ENCODE measurements around the gene CREB5. TPM values are rescaled to one million over a fixed set of nuclear protein-coding genes. Genes with fewer than 3 reads are reported as not detected.
"Not testable (repeated sequence)": the region's sequence is repeated elsewhere in the genome, so short reads cannot be mapped to it uniquely, and the experiment has no call there.

CREB5 gene
- total RNA-seq, 5 donors from 2014 or later (not counting 1 experiment from before 2014, with no cell fraction given) = 0.03 to 0.58 (median 0.23) TPM

- ATAC-seq (replicated peaks in 1 of 4) (no peak), DNase-seq (no peak)
- H3K36me3 Mint-ChIP-seq = no peaks in the 10 kb centered on the region
- no peak overlapping the region for H3K27ac Mint-ChIP-seq
- CTCF ChIA-PET = no interaction called here
- H3K27me3 Mint-ChIP-seq = peaks cover 11% of the 10 kb centered on the region in 2 donors
- H3K4me3 Mint-ChIP-seq = no peak overlapping the region
- Histone ChIP-seq H3K27ac (ENCODE audit: low read length) (no peak overlapping the region), H3K36me3 (ENCODE audit: control insufficient read depth in 2 of 2, extremely low read depth in 1 of 2, insufficient read depth in 1 of 2, low read length in 1 of 2) (no peaks in the 10 kb centered on the region), H3K4me1 (ENCODE audit: control insufficient read depth in 1 of 2, extremely low read depth in 1 of 2, insufficient read depth in 2 of 2, low read length in 2 of 2) (no peaks in the 10 kb centered on the region), H3K9me3 (no peaks in the 10 kb centered on the region), H3K27me3 (replicated peaks in 1 of 2; ENCODE audit: control insufficient read depth in 2 of 2, extremely low read depth in 1 of 2, insufficient read depth in 2 of 2, low read length in 1 of 2) (no peaks in the 10 kb centered on the region), H3K4me3 (ENCODE audit: control insufficient read depth in 1 of 2, extremely low read depth in 1 of 2, low read length in 1 of 2) (no peak overlapping the region)
- POLR2A ChIA-PET = no interaction called here
- no peaks in the 10 kb centered on the region for H3K4me1 Mint-ChIP-seq
- WGBS (ENCODE audit: insufficient coverage) = no CpG with 5 or more reads among the region's 3 CpGs
- H3K9me3 Mint-ChIP-seq = peaks cover 0 to 19% (median 7%) of the 10 kb centered on the region in 3 donors
These were observed 134.8 kb downstream of the CREB5 start for GRCh38 chr7:28547115-28547514.

DNA sequence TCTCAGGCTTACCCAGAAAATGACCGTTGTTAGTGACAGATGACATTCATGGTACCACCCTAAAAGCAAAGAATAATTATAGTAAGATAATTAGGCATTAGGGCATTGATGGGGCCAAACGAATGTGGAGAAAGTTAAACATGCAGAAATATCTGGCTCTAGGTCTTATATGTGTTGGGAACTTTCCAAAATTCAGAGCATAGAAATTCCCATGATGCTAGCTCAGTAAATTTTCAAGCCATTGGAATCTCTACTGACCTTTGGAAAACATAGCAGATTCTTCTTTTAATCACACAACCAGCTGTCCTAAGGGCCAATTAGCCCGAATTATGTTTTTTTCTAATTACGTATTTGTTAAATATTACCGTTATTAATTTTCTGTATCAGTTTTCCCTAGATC is 136.1 kb downstream of the CREB5 start:
- H3K36me3 Mint-ChIP-seq = no peaks in the 10 kb centered on the region
- Histone ChIP-seq H3K27ac (ENCODE audit: low read length) (no peak overlapping the region), H3K4me3 (ENCODE audit: control insufficient read depth in 1 of 2, extremely low read depth in 1 of 2, low read length in 1 of 2) (no peak overlapping the region), H3K9me3 (no peaks in the 10 kb centered on the region), H3K27me3 (replicated peaks in 1 of 2; ENCODE audit: control insufficient read depth in 2 of 2, extremely low read depth in 1 of 2, insufficient read depth in 2 of 2, low read length in 1 of 2) (no peaks in the 10 kb centered on the region), H3K4me1 (ENCODE audit: control insufficient read depth in 1 of 2, extremely low read depth in 1 of 2, insufficient read depth in 2 of 2, low read length in 2 of 2) (no peaks in the 10 kb centered on the region), H3K36me3 (ENCODE audit: control insufficient read depth in 2 of 2, extremely low read depth in 1 of 2, insufficient read depth in 1 of 2, low read length in 1 of 2) (no peaks in the 10 kb centered on the region)
- ChIA-PET POLR2A (no interaction called here), CTCF (no interaction called here)
- ATAC-seq (replicated peaks in 1 of 4) (no peak), DNase-seq (no peak)
- no peaks in the 10 kb centered on the region for H3K4me1 Mint-ChIP-seq
- WGBS (ENCODE audit: insufficient coverage) = 87% methylated on average over 3 of the region's 5 CpGs
- peaks cover 9 to 11% of the 10 kb centered on the region in 2 donors for H3K27me3 Mint-ChIP-seq
- no peak overlapping the region for H3K27ac Mint-ChIP-seq
- peaks cover 0 to 19% (median 7%) of the 10 kb centered on the region in 3 donors for H3K9me3 Mint-ChIP-seq
- no peak overlapping the region for H3K4me3 Mint-ChIP-seq

GRCh38 chr7:28549998-28550397 is 137.7 kb downstream of the CREB5 start:
- H3K27ac ChIP-seq (ENCODE audit: low read length) = no peak overlapping the region
- H3K4me3 ChIP-seq (ENCODE audit: control insufficient read depth in 1 of 2, extremely low read depth in 1 of 2, low read length in 1 of 2) = no peak overlapping the region
- no peaks in the 10 kb centered on the region for H3K36me3 Mint-ChIP-seq
- peaks cover 11% of the 10 kb centered on the region in 2 donors for H3K27me3 Mint-ChIP-seq
- ATAC-seq (replicated peaks in 1 of 4) (no peak), DNase-seq (no peak)
- H3K4me1 Mint-ChIP-seq = no peaks in the 10 kb centered on the region
- H3K27me3 ChIP-seq (replicated peaks in 1 of 2; ENCODE audit: control insufficient read depth in 2 of 2, extremely low read depth in 1 of 2, insufficient read depth in 2 of 2, low read length in 1 of 2) = peaks cover 0 to 4% of the 10 kb centered on the region in 2 experiments
- no peak overlapping the region for H3K4me3 Mint-ChIP-seq
- POLR2A ChIA-PET = no interaction called here
- CTCF ChIA-PET = no interaction called here
- H3K4me1 ChIP-seq (ENCODE audit: control insufficient read depth in 1 of 2, extremely low read depth in 1 of 2, insufficient read depth in 2 of 2, low read length in 2 of 2) = no peaks in the 10 kb centered on the region
- no peak overlapping the region for H3K27ac Mint-ChIP-seq
- 56% methylated on average over 1 of the region's 2 CpGs for WGBS (ENCODE audit: insufficient coverage)
- H3K9me3 Mint-ChIP-seq = peaks cover 0 to 19% (median 7%) of the 10 kb centered on the region in 3 donors
- H3K9me3 ChIP-seq = no peaks in the 10 kb centered on the region
- H3K36me3 ChIP-seq (ENCODE audit: control insufficient read depth in 2 of 2, extremely low read depth in 1 of 2, insufficient read depth in 1 of 2, low read length in 1 of 2) = no peaks in the 10 kb centered on the region

- H3K36me3 ChIP-seq (ENCODE audit: control insufficient read depth in 2 of 2, extremely low read depth in 1 of 2, insufficient read depth in 1 of 2, low read length in 1 of 2) = no peaks in the 10 kb centered on the region
- H3K27me3 ChIP-seq (replicated peaks in 1 of 2; ENCODE audit: control insufficient read depth in 2 of 2, extremely low read depth in 1 of 2, insufficient read depth in 2 of 2, low read length in 1 of 2) = peaks cover 0 to 4% of the 10 kb centered on the region in 2 experiments
- WGBS (ENCODE audit: insufficient coverage) = 77% methylated on average over 4 of the region's 7 CpGs
These were observed 138.4 kb downstream of the CREB5 start for GRCh38 chr7:28550580-28551186.

DNA sequence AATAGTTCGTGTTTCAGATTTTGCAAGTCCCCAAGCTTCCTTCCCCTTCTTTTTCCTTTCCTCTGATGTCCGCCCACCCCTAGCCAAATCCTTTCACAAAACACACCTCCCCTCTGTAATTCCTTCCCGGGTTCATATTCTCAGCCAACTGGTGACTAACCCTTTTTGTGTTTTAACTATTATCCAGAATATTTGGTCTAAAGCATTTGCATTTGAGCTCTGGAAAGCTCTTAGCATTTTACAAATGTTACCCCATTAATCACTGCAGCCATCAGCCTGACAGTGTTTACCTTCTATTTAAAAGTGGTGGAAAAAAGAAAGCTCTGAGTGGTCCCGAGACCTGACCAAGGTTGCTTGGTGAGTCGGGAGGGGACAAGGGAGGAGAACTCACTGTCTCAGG is 139.0 kb downstream of the CREB5 start:
- Mint-ChIP-seq H3K36me3 (no peaks in the 10 kb centered on the region), H3K4me3 (no peak overlapping the region), H3K9me3 (peaks cover 0 to 13% (median 2%) of the 10 kb centered on the region in 3 donors), H3K4me1 (no peaks in the 10 kb centered on the region), H3K27ac (no peak overlapping the region), H3K27me3 (peaks cover 11% of the 10 kb centered on the region in 2 donors)
- Histone ChIP-seq H3K27ac (ENCODE audit: low read length) (no peak overlapping the region), H3K4me1 (ENCODE audit: control insufficient read depth in 1 of 2, extremely low read depth in 1 of 2, insufficient read depth in 2 of 2, low read length in 2 of 2) (no peaks in the 10 kb centered on the region), H3K9me3 (no peaks in the 10 kb centered on the region), H3K4me3 (ENCODE audit: control insufficient read depth in 1 of 2, extremely low read depth in 1 of 2, low read length in 1 of 2) (no peak overlapping the region), H3K36me3 (ENCODE audit: control insufficient read depth in 2 of 2, extremely low read depth in 1 of 2, insufficient read depth in 1 of 2, low read length in 1 of 2) (no peaks in the 10 kb centered on the region), H3K27me3 (replicated peaks in 1 of 2; ENCODE audit: control insufficient read depth in 2 of 2, extremely low read depth in 1 of 2, insufficient read depth in 2 of 2, low read length in 1 of 2) (peaks cover 0 to 4% of the 10 kb centered on the region in 2 experiments)
- DNase-seq (no peak), ATAC-seq (replicated peaks in 1 of 4) (no peak)
- 29% methylated on average over 2 of the region's 5 CpGs for WGBS (ENCODE audit: insufficient coverage)
- ChIA-PET POLR2A (no interaction called here), CTCF (no interaction called here)

More at GRCh38 chr7:28550580-28551186, 138.4 kb downstream of the CREB5 start:
- H3K4me1 Mint-ChIP-seq = no peaks in the 10 kb centered on the region
- Histone ChIP-seq H3K4me3 (ENCODE audit: control insufficient read depth in 1 of 2, extremely low read depth in 1 of 2, low read length in 1 of 2) (no peak overlapping the region), H3K4me1 (ENCODE audit: control insufficient read depth in 1 of 2, extremely low read depth in 1 of 2, insufficient read depth in 2 of 2, low read length in 2 of 2) (no peaks in the 10 kb centered on the region), H3K9me3 (no peaks in the 10 kb centered on the region), H3K27ac (ENCODE audit: low read length) (no peak overlapping the region)
- H3K9me3 Mint-ChIP-seq = peaks cover 0 to 19% (median 7%) of the 10 kb centered on the region in 3 donors
- no peaks in the 10 kb centered on the region for H3K36me3 Mint-ChIP-seq
- no peak overlapping the region for H3K4me3 Mint-ChIP-seq
- no peak overlapping the region for H3K27ac Mint-ChIP-seq
- CTCF ChIA-PET = no interaction called here
- no peak for ATAC-seq (replicated peaks in 1 of 4)
- DNase-seq = no peak
- POLR2A ChIA-PET = no interaction called here
- H3K27me3 Mint-ChIP-seq = peaks cover 11% of the 10 kb centered on the region in 2 donors

DNA sequence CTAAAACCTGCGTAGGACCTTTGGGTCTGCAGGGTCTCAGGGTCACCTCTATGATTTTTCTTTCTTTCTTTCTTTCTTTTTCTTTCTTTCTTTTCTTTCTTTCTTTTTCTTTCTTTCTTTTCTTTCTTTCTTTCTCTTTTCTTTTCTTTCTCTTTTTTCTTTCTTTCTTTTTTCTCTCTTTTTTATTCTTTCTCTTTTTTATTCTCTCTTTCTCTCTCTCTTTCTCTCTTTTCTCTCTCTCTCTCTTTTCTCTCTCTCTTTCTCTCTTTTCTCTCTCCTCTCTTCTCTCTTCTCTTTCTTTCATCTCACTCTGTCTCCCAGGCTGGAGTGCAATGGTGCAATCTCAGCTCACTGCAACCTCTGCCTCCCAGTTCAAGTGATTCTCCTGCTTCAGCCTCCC is 139.4 kb downstream of the CREB5 start:
- H3K4me1 ChIP-seq (ENCODE audit: control insufficient read depth in 1 of 2, extremely low read depth in 1 of 2, insufficient read depth in 2 of 2, low read length in 2 of 2); H3K9me3 ChIP-seq; H3K27ac ChIP-seq (ENCODE audit: low read length); H3K36me3 Mint-ChIP-seq; H3K4me3 ChIP-seq (ENCODE audit: control insufficient read depth in 1 of 2, extremely low read depth in 1 of 2, low read length in 1 of 2); ATAC-seq (replicated peaks in 1 of 4); H3K4me3 Mint-ChIP-seq; H3K4me1 Mint-ChIP-seq; POLR2A ChIA-PET; CTCF ChIA-PET; H3K27ac Mint-ChIP-seq; DNase-seq; H3K27me3 ChIP-seq (replicated peaks in 1 of 2; ENCODE audit: control insufficient read depth in 2 of 2, extremely low read depth in 1 of 2, insufficient read depth in 2 of 2, low read length in 1 of 2); H3K9me3 Mint-ChIP-seq; H3K36me3 ChIP-seq (ENCODE audit: control insufficient read depth in 2 of 2, extremely low read depth in 1 of 2, insufficient read depth in 1 of 2, low read length in 1 of 2): not testable (repeated sequence)
- H3K27me3 Mint-ChIP-seq = peaks cover 12 to 13% of the 10 kb centered on the region in 2 donors
- 83% methylated on average over 1 of the region's 1 CpG for WGBS (ENCODE audit: insufficient coverage)

All from T-cell (primary cell).